GM19240 (cell line): ENCODE results near the gene DHRS12.

Experiments used
- DNase-seq: peaks from one replicate; pipeline ENCODE4 v3.0.0; 2011; ENCODE audit warnings: low spot score; ENCODE audit not compliant: insufficient read length

The DHRS12 gene

GRCh38 chr13:51807041-51807440 is 3.1 kb upstream of the DHRS12 start:
- DNase-seq, result no peak

- DNase-seq, result no peak
Measured at GRCh38 chr13:51806566-51806965, 2.6 kb upstream of the DHRS12 start.

- no peak for DNase-seq
Measured at GRCh38 chr13:51805925-51806324, 2.0 kb upstream of the DHRS12 start.

- no peak for DNase-seq
Measured at GRCh38 chr13:51805313-51805712, 1.4 kb upstream of the DHRS12 start.

GRCh38 chr13:51804295-51805172 is 571 bp upstream of the DHRS12 start:
- no peak for DNase-seq

- DNase-seq, result no peak
Measured at GRCh38 chr13:51802631-51803418, 1.1 kb downstream of the DHRS12 start.

- DNase-seq, result no peak
Measured at GRCh38 chr13:51801631-51802099, 2.3 kb downstream of the DHRS12 start.

GRCh38 chr13:51800486-51800885 is 3.5 kb downstream of the DHRS12 start:
- no peak for DNase-seq

GRCh38 chr13:51799261-51799660 is 4.7 kb downstream of the DHRS12 start:
- no peak for DNase-seq

GRCh38 chr13:51797664-51798488 is 6.1 kb downstream of the DHRS12 start:
- no peak for DNase-seq

GRCh38 chr13:51796546-51796945 is 7.4 kb downstream of the DHRS12 start:
- DNase-seq, result no peak

- DNase-seq, result no peak
Measured at GRCh38 chr13:51795419-51795818, 8.5 kb downstream of the DHRS12 start.

GRCh38 chr13:51794964-51795363 is 9.0 kb downstream of the DHRS12 start:
- DNase-seq, result no peak

GRCh38 chr13:51793570-51794271 is 10.2 kb downstream of the DHRS12 start:
- DNase-seq, result no peak

GRCh38 chr13:51786425-51787265 is 17.3 kb downstream of the DHRS12 start:
- no peak for DNase-seq

GRCh38 chr13:51785712-51786424 is 18.1 kb downstream of the DHRS12 start:
- DNase-seq, result no peak

- no peak for DNase-seq
Measured at GRCh38 chr13:51784097-51784496, 19.9 kb downstream of the DHRS12 start.

GRCh38 chr13:51783428-51784094 is 20.4 kb downstream of the DHRS12 start:
- no peak for DNase-seq
